Spleen (tissue), 11 donors: ENCODE measurements around the gene SLC6A7. TPM values are rescaled to one million over a fixed set of nuclear protein-coding genes. Genes with fewer than 3 reads are reported as not detected.

ENCODE experiments used
- DNase-seq: peaks from one replicate; pipeline ENCODE4 v3.0.0-alpha.2; 2020
- H3K27ac ChIP-seq, 8 donors: fragments of 200-600 bp; sonication (generic) in 7 of 8; 1 replicate in 4 of 8; 2 replicates in 4 of 8; pipeline versions ENCODE4 v1.5.0 to v1.8.0; 2016 to 2021; ENCODE audit warnings: inconsistent platforms in 4 of 8, mild to moderate bottlenecking in 4 of 8, moderate library complexity in 1 of 8
- H3K27me3 ChIP-seq, 7 donors: fragments of 200-600 bp; sonication (generic) in 6 of 7; replicated peaks in 1 of 7; 1 replicate in 4 of 7; 2 replicates in 3 of 7; pipeline versions ENCODE4 v1.5.0 to v1.8.0; 2016 to 2021; ENCODE audit warnings: inconsistent platforms in 3 of 7, mild to moderate bottlenecking in 1 of 7
- H3K36me3 ChIP-seq, 6 donors: fragments of 200-600 bp; sonication (generic) in 5 of 6; 1 replicate in 4 of 6; 2 replicates in 2 of 6; pipeline versions ENCODE4 v1.5.0 to v1.8.0; 2016 to 2021; ENCODE audit warnings: inconsistent platforms in 2 of 6
- H3K4me1 ChIP-seq, 6 donors: fragments of 200-600 bp; sonication (generic) in 5 of 6; 1 replicate in 3 of 6; 2 replicates in 3 of 6; pipeline versions ENCODE4 v1.5.0 to v1.8.0; 2016 to 2021; ENCODE audit warnings: inconsistent platforms in 3 of 6
- H3K4me3 ChIP-seq, 8 donors: fragments of 200-600 bp; sonication (generic) in 7 of 8; 1 replicate in 4 of 8; 2 replicates in 4 of 8; pipeline versions ENCODE4 v1.5.0 to v1.8.0; 2016 to 2021; ENCODE audit warnings: inconsistent platforms in 4 of 8, mild to moderate bottlenecking in 4 of 8, moderate library complexity in 2 of 8
- H3K9me3 ChIP-seq, 8 donors: fragments of 200-600 bp; sonication (generic) in 7 of 8; 1 replicate in 4 of 8; 2 replicates in 4 of 8; pipeline versions ENCODE4 v1.5.0 to v1.8.0; 2016 to 2021; ENCODE audit warnings: inconsistent platforms in 4 of 8
- CTCF ChIP-seq, 11 experiments: fragments of 200-600 bp in 7 of 11; fragments of 450-650 bp in 4 of 11; sonication (generic) in 4 of 11; IDR thresholded peaks in 8 of 11; conservative IDR thresholded peaks in 3 of 11; 1 replicate in 7 of 11; 2 replicates in 4 of 11; pipeline versions ENCODE4 v1.4.0 to v1.8.0; 2016 to 2021; ENCODE audit warnings: antibody characterized with exemption in 11 of 11, inconsistent platforms in 4 of 11, mild to moderate bottlenecking in 1 of 11
- POLR2A ChIP-seq, 3 donors: fragments of 450-650 bp; IDR thresholded peaks; one replicate each; pipeline ENCODE4 v1.5.1; 2017; ENCODE audit warnings: antibody characterized with exemption in 3 of 3, mild to moderate bottlenecking in 1 of 3
- POLR2AphosphoS5 ChIP-seq, 3 donors: sonication (generic); formaldehyde crosslinking; IDR thresholded peaks; one replicate each; pipeline ENCODE4 v1.5.1; 2017; ENCODE audit warnings: antibody characterized with exemption in 3 of 3
- WGBS, 5 donors: extraction: QIAGEN DNeasy Blood & Tissue Kit in 3 of 5; methylation state at CpG; one replicate each; pipeline versions ENCODE4 v1.1.5 to v1.1.7; 2013 to 2018; 5-methylcytosine and 5-hydroxymethylcytosine counted together
- intact Hi-C: fragments of 100-400 bp; cut with DNase I; formaldehyde crosslinking; loops from one replicate; pipeline ENCODE4 v1.15.0; 2023; ENCODE audit warnings: low total_unique reads
- polyA plus RNA-seq, 3 donors: library from polyadenylated mRNA; stranded (reverse); fragments of 200-250 nt; gene quantifications; one replicate each; pipeline ENCODE4 v1.2.1, GENCODE V29; 2013
- total RNA-seq, 7 donors: library from RNA; depleted of rRNA in 3 of 7; stranded (reverse); fragments of >200 nt in 3 of 7; fragmentation: NEBNext Ultra II Directional in 4 of 7; extraction: Animal tissue kit (Norgen Biotek cat#: 25700) in 4 of 7; gene quantifications; one replicate each; pipeline versions ENCODE4 v1.1.0 to v1.2.1, GENCODE V29; 2016 to 2021
- donor health status: healthy with polysubstance abuse.
- donor health status: DM: no; HTN: no; CAD: no; lungs with moderate emphysema.
- donor health status: DM: no; HTN: no; CAD: no.
- donor health status: Bipolar disorder and iron deficiency.
- donor health status: healthy.
- donor health status: DM: no; HTN: no; CAD: no.
- donor health status: DM: yes; HTN: yes; CAD: no.

SLC6A7 gene
- total and polyA plus RNA-seq, 10 donors, result 0.03 to 0.10 TPM; not detected in 8

GRCh38 chr5:150184006-150184405 lies 5.9 kb upstream of the SLC6A7 start:
- TF ChIP-seq POLR2AphosphoS5 (IDR thresholded peaks at IDR 0.05), result no peak
- no peak for TF ChIP-seq POLR2A (IDR thresholded peaks at IDR 0.05)
- TF ChIP-seq CTCF (IDR thresholded peaks at IDR 0.05 in 8 of 11, conservative IDR thresholded peaks at IDR 0.05 in 3 of 11), result no peak
- Histone ChIP-seq H3K36me3 (no peaks in the 10 kb centered on the region), H3K9me3 (no peaks in the 10 kb centered on the region), H3K4me3 (no peak overlapping the region), H3K27ac (no peak overlapping the region), H3K4me1 (peaks cover 0 to 17% (median 10%) of the 10 kb centered on the region in 6 donors), H3K27me3 (peaks cover 0 to 18% (median 3%) of the 10 kb centered on the region in 7 donors)
- intact Hi-C loops, result no loop called here
- 62 to 84% (median 77%) methylated on average over 2 of the region's 2 CpGs for WGBS, 5 donors
- DNase-seq, result no peak

- Histone ChIP-seq H3K27me3 (peaks cover 0 to 30% (median 14%) of the 10 kb centered on the region in 7 donors), H3K27ac (no peak overlapping the region), H3K36me3 (no peaks in the 10 kb centered on the region), H3K4me3 (no peak overlapping the region), H3K4me1 (peaks cover 0 to 21% (median 9%) of the 10 kb centered on the region in 6 donors), H3K9me3 (no peaks in the 10 kb centered on the region)
- intact Hi-C loops, result no loop called here
- WGBS, 5 donors, result 66 to 84% (median 74%) methylated on average over 11 to 12 of the region's 12 CpGs
- DNase-seq, result no peak
- TF ChIP-seq POLR2AphosphoS5 (IDR thresholded peaks at IDR 0.05) (no peak), POLR2A (IDR thresholded peaks at IDR 0.05) (no peak), CTCF (IDR thresholded peaks at IDR 0.05 in 8 of 11, conservative IDR thresholded peaks at IDR 0.05 in 3 of 11) (no peak)
Observed at GRCh38 chr5:150184990-150185912, 4.6 kb upstream of the SLC6A7 start.

GRCh38 chr5:150186137-150186536 lies 3.7 kb upstream of the SLC6A7 start:
- no peak for DNase-seq
- peaks cover 0 to 39% (median 23%) of the 10 kb centered on the region in 7 donors for H3K27me3 ChIP-seq
- H3K4me3 ChIP-seq, result no peak overlapping the region
- peaks cover 0 to 16% (median 3%) of the 10 kb centered on the region in 6 donors for H3K4me1 ChIP-seq
- no peak overlapping the region for H3K27ac ChIP-seq
- no peaks in the 10 kb centered on the region for H3K9me3 ChIP-seq
- whole genome bisulfite sequencing, 5 donors, result 86 to 97% (median 94%) methylated on average over 7 to 8 of the region's 8 CpGs
- no peaks in the 10 kb centered on the region for H3K36me3 ChIP-seq
- TF ChIP-seq CTCF (IDR thresholded peaks at IDR 0.05 in 8 of 11, conservative IDR thresholded peaks at IDR 0.05 in 3 of 11), result no peak
- no peak for TF ChIP-seq POLR2AphosphoS5 (IDR thresholded peaks at IDR 0.05)
- TF ChIP-seq POLR2A (IDR thresholded peaks at IDR 0.05), result no peak
- intact Hi-C loops, result no loop called here

- intact Hi-C loops, result no loop called here
- 46 to 79% (median 70%) methylated on average over 4 of the region's 4 CpGs for WGBS, 5 donors
- no peaks in the 10 kb centered on the region for H3K36me3 ChIP-seq
Observed at GRCh38 chr5:150186897-150187296, 3.0 kb upstream of the SLC6A7 start.

More at GRCh38 chr5:150186897-150187296, 3.0 kb upstream of the SLC6A7 start:
- H3K4me3 ChIP-seq, result no peak overlapping the region
- DNase-seq, result no peak
- peaks cover 0 to 46% (median 23%) of the 10 kb centered on the region in 7 donors for H3K27me3 ChIP-seq
- no peak overlapping the region for H3K27ac ChIP-seq
- H3K4me1 ChIP-seq, result peaks cover 0 to 16% (median 3%) of the 10 kb centered on the region in 6 donors
- H3K9me3 ChIP-seq, result no peaks in the 10 kb centered on the region
- TF ChIP-seq POLR2AphosphoS5 (IDR thresholded peaks at IDR 0.05), result no peak
- TF ChIP-seq POLR2A (IDR thresholded peaks at IDR 0.05), result no peak
- TF ChIP-seq CTCF (IDR thresholded peaks at IDR 0.05 in 8 of 11, conservative IDR thresholded peaks at IDR 0.05 in 3 of 11), result no peak
